HEK293 (cell line): Measurements from ENCODE around the gene TICRR.

Source experiments
- ELK4 ChIP-seq: IDR thresholded peaks from 2 replicates; pipeline ENCODE4 v1.6.1; 2011; ENCODE audit warnings: mild to moderate bottlenecking, low read depth, low read length, borderline replicate concordance
- SP3 ChIP-seq: fragments of 450-650 bp; formaldehyde crosslinking; IDR thresholded peaks from 2 replicates; pipeline ENCODE4 v1.5.1; 2016; ENCODE audit warnings: missing biosample characterization, missing genetic modification characterization
- WT1 ChIP-seq: fragments of 450-650 bp; formaldehyde crosslinking; IDR thresholded peaks from 2 replicates; pipeline ENCODE4 v1.5.1; 2016; ENCODE audit warnings: missing biosample characterization, missing genetic modification characterization
- ZFHX2 ChIP-seq: fragments of 450-650 bp; formaldehyde crosslinking; conservative IDR thresholded peaks from 2 replicates; pipeline ENCODE4 v1.5.1; 2016; ENCODE audit warnings: missing biosample characterization, missing genetic modification characterization
- ZNF121 ChIP-seq: fragments of 450-650 bp; formaldehyde crosslinking; IDR thresholded peaks from 2 replicates; pipeline ENCODE4 v1.5.1; 2016; ENCODE audit warnings: missing biosample characterization, missing genetic modification characterization
- ZNF140 ChIP-seq: fragments of 450-650 bp; formaldehyde crosslinking; IDR thresholded peaks from 2 replicates; pipeline ENCODE4 v1.5.1; 2016; ENCODE audit warnings: missing biosample characterization, missing genetic modification characterization
- ZNF174 ChIP-seq: fragments of 450-650 bp; formaldehyde crosslinking; IDR thresholded peaks from 2 replicates; pipeline ENCODE4 v1.5.0; 2017; ENCODE audit warnings: missing biosample characterization, mild to moderate bottlenecking, missing genetic modification characterization
- ZNF184 ChIP-seq: fragments of 450-650 bp; IDR thresholded peaks from 2 replicates; pipeline ENCODE4 v1.5.1; 2018; ENCODE audit warnings: missing biosample characterization, mild to moderate bottlenecking, missing genetic modification characterization
- ZNF2 ChIP-seq: fragments of 450-650 bp; formaldehyde crosslinking; IDR thresholded peaks from 2 replicates; pipeline ENCODE4 v1.5.1; 2016; ENCODE audit warnings: missing biosample characterization, missing genetic modification characterization
- ZNF202 ChIP-seq: fragments of 450-650 bp; formaldehyde crosslinking; IDR thresholded peaks from 2 replicates; pipeline ENCODE4 v1.5.1; 2016; ENCODE audit warnings: missing biosample characterization, missing genetic modification characterization, borderline replicate concordance
- ZNF404 ChIP-seq: fragments of 450-650 bp; formaldehyde crosslinking; IDR thresholded peaks from 2 replicates; pipeline ENCODE4 v1.5.1; 2017; ENCODE audit warnings: missing biosample characterization, missing genetic modification characterization
- ZNF518A ChIP-seq: fragments of 450-650 bp; formaldehyde crosslinking; conservative IDR thresholded peaks from 2 replicates; pipeline ENCODE4 v1.5.1; 2016; ENCODE audit warnings: low read depth, missing biosample characterization, missing genetic modification characterization
- ZNF549 ChIP-seq: fragments of 450-650 bp; IDR thresholded peaks from 2 replicates; pipeline ENCODE4 v1.5.1; 2018; ENCODE audit warnings: missing biosample characterization, missing genetic modification characterization, mild to moderate bottlenecking, inconsistent platforms, moderate library complexity
- ZNF629 ChIP-seq: fragments of 450-650 bp; formaldehyde crosslinking; IDR thresholded peaks from 2 replicates; pipeline ENCODE4 v1.5.1; 2017; ENCODE audit warnings: missing biosample characterization, missing genetic modification characterization
- ZNF791 ChIP-seq: fragments of 450-650 bp; formaldehyde crosslinking; IDR thresholded peaks from 2 replicates; pipeline ENCODE4 v1.5.1; 2016; ENCODE audit warnings: missing biosample characterization, missing genetic modification characterization
- ZSCAN18 ChIP-seq: fragments of 450-650 bp; formaldehyde crosslinking; IDR thresholded peaks from 2 replicates; pipeline ENCODE4 v1.5.1; 2016; ENCODE audit warnings: missing biosample characterization, missing genetic modification characterization
- TF ChIP-seq, protein P1 (sequence below): fragments of 450-650 bp; formaldehyde crosslinking; IDR thresholded peaks from 2 replicates; pipeline ENCODE4 v1.5.1; 2016; ENCODE audit warnings: missing biosample characterization, missing genetic modification characterization
- TF ChIP-seq, protein P2 (sequence below): fragments of 450-650 bp; formaldehyde crosslinking; IDR thresholded peaks from 2 replicates; pipeline ENCODE4 v1.5.1; 2016; ENCODE audit warnings: missing biosample characterization, missing genetic modification characterization
- TF ChIP-seq, protein P3 (sequence below): fragments of 450-650 bp; formaldehyde crosslinking; IDR thresholded peaks from 2 replicates; pipeline ENCODE4 v1.5.1; 2016; ENCODE audit warnings: missing biosample characterization, missing genetic modification characterization
- TF ChIP-seq, protein P4 (sequence below): fragments of 450-650 bp; formaldehyde crosslinking; IDR thresholded peaks from 2 replicates; pipeline ENCODE4 v1.5.1; 2016; ENCODE audit warnings: missing biosample characterization, missing genetic modification characterization
- TF ChIP-seq, protein P5 (sequence below): fragments of 450-650 bp; formaldehyde crosslinking; IDR thresholded peaks from 2 replicates; pipeline ENCODE4 v1.5.1; 2016; ENCODE audit warnings: missing biosample characterization, missing genetic modification characterization, low read depth

TICRR gene

DNA sequence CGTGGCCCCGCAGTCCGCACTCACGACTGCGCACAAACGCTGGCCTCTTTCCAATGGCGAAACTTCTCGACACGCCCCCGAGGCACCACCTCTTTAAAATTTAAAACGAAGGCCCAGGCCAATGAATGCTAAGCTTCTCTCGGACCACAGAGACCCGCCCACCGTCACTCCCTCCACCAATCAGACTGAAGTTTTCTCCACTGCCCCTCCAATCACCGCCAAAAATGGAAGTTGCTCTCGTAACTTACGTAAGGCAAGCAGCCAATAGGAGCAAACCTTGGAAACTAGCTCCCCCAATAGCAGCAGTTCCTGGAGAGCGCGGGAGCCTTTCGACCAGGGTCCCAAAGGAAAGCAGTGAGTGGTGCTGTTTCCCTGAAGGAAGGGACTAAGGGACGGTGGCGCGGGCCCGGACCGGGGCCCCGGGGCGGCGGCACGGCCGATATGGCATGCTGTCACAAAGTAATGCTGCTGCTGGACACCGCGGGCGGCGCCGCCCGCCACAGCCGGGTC lies at the start of gene TICRR (continued):
- TF ChIP-seq ZNF518A (tag by site-specific recombination) = no peak
- no peak for TF ChIP-seq ZNF404 (tag by site-specific recombination)
- TF ChIP-seq SP3 (tag by site-specific recombination) = peak; percentile 95
- TF ChIP-seq ZNF2 (tag by site-specific recombination) = no peak
- TF ChIP-seq WT1 (tag by site-specific recombination) = no peak
- TF ChIP-seq, protein P1, sequence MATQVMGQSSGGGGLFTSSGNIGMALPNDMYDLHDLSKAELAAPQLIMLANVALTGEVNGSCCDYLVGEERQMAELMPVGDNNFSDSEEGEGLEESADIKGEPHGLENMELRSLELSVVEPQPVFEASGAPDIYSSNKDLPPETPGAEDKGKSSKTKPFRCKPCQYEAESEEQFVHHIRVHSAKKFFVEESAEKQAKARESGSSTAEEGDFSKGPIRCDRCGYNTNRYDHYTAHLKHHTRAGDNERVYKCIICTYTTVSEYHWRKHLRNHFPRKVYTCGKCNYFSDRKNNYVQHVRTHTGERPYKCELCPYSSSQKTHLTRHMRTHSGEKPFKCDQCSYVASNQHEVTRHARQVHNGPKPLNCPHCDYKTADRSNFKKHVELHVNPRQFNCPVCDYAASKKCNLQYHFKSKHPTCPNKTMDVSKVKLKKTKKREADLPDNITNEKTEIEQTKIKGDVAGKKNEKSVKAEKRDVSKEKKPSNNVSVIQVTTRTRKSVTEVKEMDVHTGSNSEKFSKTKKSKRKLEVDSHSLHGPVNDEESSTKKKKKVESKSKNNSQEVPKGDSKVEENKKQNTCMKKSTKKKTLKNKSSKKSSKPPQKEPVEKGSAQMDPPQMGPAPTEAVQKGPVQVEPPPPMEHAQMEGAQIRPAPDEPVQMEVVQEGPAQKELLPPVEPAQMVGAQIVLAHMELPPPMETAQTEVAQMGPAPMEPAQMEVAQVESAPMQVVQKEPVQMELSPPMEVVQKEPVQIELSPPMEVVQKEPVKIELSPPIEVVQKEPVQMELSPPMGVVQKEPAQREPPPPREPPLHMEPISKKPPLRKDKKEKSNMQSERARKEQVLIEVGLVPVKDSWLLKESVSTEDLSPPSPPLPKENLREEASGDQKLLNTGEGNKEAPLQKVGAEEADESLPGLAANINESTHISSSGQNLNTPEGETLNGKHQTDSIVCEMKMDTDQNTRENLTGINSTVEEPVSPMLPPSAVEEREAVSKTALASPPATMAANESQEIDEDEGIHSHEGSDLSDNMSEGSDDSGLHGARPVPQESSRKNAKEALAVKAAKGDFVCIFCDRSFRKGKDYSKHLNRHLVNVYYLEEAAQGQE (tag by site-specific recombination) = no peak
- TF ChIP-seq ZNF121 = no peak
- TF ChIP-seq, protein P2, sequence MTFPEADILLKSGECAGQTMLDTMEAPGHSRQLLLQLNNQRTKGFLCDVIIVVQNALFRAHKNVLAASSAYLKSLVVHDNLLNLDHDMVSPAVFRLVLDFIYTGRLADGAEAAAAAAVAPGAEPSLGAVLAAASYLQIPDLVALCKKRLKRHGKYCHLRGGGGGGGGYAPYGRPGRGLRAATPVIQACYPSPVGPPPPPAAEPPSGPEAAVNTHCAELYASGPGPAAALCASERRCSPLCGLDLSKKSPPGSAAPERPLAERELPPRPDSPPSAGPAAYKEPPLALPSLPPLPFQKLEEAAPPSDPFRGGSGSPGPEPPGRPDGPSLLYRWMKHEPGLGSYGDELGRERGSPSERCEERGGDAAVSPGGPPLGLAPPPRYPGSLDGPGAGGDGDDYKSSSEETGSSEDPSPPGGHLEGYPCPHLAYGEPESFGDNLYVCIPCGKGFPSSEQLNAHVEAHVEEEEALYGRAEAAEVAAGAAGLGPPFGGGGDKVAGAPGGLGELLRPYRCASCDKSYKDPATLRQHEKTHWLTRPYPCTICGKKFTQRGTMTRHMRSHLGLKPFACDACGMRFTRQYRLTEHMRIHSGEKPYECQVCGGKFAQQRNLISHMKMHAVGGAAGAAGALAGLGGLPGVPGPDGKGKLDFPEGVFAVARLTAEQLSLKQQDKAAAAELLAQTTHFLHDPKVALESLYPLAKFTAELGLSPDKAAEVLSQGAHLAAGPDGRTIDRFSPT (tag by site-specific recombination) = no peak
- TF ChIP-seq ZNF140 (tag by site-specific recombination) = no peak
- TF ChIP-seq, protein P3, sequence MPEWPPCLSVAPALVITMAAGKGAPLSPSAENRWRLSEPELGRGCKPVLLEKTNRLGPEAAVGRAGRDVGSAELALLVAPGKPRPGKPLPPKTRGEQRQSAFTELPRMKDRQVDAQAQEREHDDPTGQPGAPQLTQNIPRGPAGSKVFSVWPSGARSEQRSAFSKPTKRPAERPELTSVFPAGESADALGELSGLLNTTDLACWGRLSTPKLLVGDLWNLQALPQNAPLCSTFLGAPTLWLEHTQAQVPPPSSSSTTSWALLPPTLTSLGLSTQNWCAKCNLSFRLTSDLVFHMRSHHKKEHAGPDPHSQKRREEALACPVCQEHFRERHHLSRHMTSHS (tag by site-specific recombination) = no peak
- no peak for TF ChIP-seq ZNF791 (tag by site-specific recombination)
- TF ChIP-seq ZNF184 (tag by site-specific recombination) = no peak
- TF ChIP-seq ZNF549 = no peak
- TF ChIP-seq ZNF174 = no peak
- no peak for TF ChIP-seq ZNF629 (tag by site-specific recombination)
- no peak for TF ChIP-seq ZSCAN18 (tag by site-specific recombination)
- no peak for TF ChIP-seq ZFHX2 (tag by site-specific recombination)
- TF ChIP-seq, protein P4, sequence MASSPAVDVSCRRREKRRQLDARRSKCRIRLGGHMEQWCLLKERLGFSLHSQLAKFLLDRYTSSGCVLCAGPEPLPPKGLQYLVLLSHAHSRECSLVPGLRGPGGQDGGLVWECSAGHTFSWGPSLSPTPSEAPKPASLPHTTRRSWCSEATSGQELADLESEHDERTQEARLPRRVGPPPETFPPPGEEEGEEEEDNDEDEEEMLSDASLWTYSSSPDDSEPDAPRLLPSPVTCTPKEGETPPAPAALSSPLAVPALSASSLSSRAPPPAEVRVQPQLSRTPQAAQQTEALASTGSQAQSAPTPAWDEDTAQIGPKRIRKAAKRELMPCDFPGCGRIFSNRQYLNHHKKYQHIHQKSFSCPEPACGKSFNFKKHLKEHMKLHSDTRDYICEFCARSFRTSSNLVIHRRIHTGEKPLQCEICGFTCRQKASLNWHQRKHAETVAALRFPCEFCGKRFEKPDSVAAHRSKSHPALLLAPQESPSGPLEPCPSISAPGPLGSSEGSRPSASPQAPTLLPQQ (tag by site-specific recombination) = peak; percentile 87
- TF ChIP-seq, protein P5, sequence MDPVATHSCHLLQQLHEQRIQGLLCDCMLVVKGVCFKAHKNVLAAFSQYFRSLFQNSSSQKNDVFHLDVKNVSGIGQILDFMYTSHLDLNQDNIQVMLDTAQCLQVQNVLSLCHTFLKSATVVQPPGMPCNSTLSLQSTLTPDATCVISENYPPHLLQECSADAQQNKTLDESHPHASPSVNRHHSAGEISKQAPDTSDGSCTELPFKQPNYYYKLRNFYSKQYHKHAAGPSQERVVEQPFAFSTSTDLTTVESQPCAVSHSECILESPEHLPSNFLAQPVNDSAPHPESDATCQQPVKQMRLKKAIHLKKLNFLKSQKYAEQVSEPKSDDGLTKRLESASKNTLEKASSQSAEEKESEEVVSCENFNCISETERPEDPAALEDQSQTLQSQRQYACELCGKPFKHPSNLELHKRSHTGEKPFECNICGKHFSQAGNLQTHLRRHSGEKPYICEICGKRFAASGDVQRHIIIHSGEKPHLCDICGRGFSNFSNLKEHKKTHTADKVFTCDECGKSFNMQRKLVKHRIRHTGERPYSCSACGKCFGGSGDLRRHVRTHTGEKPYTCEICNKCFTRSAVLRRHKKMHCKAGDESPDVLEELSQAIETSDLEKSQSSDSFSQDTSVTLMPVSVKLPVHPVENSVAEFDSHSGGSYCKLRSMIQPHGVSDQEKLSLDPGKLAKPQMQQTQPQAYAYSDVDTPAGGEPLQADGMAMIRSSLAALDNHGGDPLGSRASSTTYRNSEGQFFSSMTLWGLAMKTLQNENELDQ (tag by site-specific recombination) = no peak
- TF ChIP-seq ELK4 = no peak
- no peak for TF ChIP-seq ZNF202 (tag by site-specific recombination)
